GM12864 (cell line): ENCODE measurements around the gene STK26.

Source experiments
- DNase-seq: peaks from one replicate; pipeline ENCODE4 v3.0.0-alpha.2; 2011; ENCODE audit warnings: low read depth
- H3K4me3 ChIP-seq: 2 replicates; pipeline ENCODE4 v1.5.1; 2011; ENCODE audit warnings: mild to moderate bottlenecking, low read depth, low read length, control low read depth
- TF ChIP-seq, protein P1 (sequence below): IDR thresholded peaks from 2 replicates; pipeline ENCODE4 v1.5.1; 2011; ENCODE audit warnings: low read depth, mild to moderate bottlenecking, moderate library complexity, low read length, control low read depth, inconsistent platforms; ENCODE audit errors: missing control alignments

The STK26 gene

GRCh38 chrX:132017431-132018185, 5.5 kb upstream of the STK26 start:
- no peak overlapping the region for H3K4me3 ChIP-seq
- TF ChIP-seq, protein P1, sequence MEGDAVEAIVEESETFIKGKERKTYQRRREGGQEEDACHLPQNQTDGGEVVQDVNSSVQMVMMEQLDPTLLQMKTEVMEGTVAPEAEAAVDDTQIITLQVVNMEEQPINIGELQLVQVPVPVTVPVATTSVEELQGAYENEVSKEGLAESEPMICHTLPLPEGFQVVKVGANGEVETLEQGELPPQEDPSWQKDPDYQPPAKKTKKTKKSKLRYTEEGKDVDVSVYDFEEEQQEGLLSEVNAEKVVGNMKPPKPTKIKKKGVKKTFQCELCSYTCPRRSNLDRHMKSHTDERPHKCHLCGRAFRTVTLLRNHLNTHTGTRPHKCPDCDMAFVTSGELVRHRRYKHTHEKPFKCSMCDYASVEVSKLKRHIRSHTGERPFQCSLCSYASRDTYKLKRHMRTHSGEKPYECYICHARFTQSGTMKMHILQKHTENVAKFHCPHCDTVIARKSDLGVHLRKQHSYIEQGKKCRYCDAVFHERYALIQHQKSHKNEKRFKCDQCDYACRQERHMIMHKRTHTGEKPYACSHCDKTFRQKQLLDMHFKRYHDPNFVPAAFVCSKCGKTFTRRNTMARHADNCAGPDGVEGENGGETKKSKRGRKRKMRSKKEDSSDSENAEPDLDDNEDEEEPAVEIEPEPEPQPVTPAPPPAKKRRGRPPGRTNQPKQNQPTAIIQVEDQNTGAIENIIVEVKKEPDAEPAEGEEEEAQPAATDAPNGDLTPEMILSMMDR, result no peak
- no peak for DNase-seq

- TF ChIP-seq, protein P1, result peak; percentile 24
- no peak for DNase-seq
- peak overlapping the region; percentile 90 for H3K4me3 ChIP-seq
These were observed 720 bp upstream of the STK26 start for GRCh38 chrX:132022198-132022966.

DNA sequence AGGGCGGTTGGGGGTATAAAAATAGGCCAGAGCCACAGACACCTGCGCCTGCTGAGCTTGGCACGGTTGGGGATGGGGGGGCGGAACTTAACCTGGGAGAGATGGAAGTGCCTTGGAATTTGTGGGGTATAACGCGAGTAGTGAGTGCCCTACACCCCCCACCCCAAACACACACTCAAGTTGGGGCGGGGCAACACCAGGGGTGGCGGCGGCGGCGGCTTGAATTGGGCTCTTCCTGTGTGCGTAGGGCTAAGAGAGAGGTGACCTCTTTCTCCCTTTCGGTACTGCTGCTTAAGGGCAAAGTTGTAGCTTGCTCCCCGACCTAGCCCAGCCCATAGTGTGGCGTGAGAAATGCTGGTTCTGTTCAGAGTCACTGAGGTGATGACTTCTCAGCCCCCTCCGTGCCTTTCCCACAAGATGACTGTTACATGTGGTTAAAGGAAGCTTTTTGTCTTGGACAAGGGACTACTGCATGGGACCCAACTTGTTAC, 839 bp downstream of the STK26 start:
- peak; percentile 57 for DNase-seq
- TF ChIP-seq, protein P1, result no peak
- H3K4me3 ChIP-seq, result peak overlapping the region; percentile 90

DNA sequence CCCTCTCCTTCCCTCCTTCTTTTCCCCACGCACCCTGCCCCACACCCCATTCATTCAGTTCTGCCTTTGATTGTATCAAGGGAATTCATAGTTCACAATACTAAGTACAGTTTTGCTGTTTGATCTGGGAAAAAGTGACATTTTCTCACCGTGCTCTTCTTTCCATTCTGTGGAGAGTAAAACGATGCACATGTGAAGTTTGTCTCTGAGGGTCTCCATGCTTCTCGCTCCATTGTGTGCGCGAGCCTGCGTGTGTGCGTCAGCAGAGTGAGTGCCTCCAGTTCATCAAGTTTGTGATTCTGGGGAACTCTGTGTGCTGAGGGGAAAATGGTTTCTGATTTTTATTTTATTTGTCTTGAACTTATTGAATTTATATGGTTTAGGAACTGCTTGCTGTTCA, 1.9 kb downstream of the STK26 start:
- TF ChIP-seq, protein P1, result no peak
- peak overlapping the region; percentile 90 for H3K4me3 ChIP-seq
- no peak for DNase-seq

- no peak for DNase-seq
- no peak overlapping the region for H3K4me3 ChIP-seq
- TF ChIP-seq, protein P1, result no peak
These were observed 7.2 kb downstream of the STK26 start for GRCh38 chrX:132030264-132030663.

GRCh38 chrX:132031867-132032266, 8.8 kb downstream of the STK26 start:
- no peak for DNase-seq
- TF ChIP-seq, protein P1, result no peak
- H3K4me3 ChIP-seq, result no peak overlapping the region
